CD4-positive, alpha-beta T cell treated with Interleukin-6 for 4 hours (primary cell): ENCODE measurements around the gene NFU1.
"Not testable (repeated sequence)": the region's sequence is repeated elsewhere in the genome, so short reads cannot be mapped to it uniquely, and the experiment has no call there.

ENCODE experiments used
- DNase-seq: peaks from one replicate; pipeline ENCODE4 v3.0.0-alpha.2; 2020; ENCODE audit warnings: mixed read lengths

The NFU1 gene

DNA sequence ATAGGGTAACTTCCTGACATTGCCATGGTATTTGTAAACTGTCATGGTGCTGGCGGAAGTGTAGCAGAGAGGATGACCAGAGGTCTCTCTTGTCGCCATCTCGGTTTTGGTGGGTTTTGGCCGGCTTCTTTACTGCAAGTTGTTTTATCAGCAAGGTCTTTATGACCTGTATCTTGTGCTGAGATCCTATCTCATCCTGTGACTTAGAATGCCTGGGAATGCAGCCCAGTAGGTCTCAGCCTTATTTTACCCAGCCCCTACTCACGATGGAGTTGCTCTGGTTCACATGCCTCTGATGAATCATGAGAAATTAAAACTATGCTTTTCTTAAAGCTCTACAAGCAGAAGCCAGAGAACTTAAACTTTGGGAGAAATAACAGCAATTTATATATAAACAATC, 12.7 kb upstream of the NFU1 start:
- DNase-seq = no peak

DNA sequence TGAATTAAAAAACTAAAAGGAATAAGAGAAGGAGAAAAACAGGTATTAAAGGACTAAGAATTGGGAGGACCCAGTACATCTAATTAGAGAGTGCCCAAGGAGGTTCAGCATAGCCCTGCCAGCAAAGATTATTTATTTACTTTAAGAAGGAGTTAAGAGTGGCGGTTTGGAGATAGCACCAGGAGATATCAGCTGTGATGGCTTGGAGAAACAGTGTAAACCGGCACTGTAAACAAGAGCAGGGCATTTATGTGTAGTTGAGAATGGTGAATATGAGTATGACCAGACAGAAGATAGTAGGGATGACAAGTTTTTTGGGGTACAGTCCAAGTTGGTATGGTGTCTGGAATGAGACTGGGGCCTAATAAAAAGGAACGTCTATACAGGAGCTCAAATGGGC, 6.4 kb upstream of the NFU1 start:
- not testable (repeated sequence) for DNase-seq

GRCh38 chr2:69439499-69439898, 2.3 kb upstream of the NFU1 start:
- not testable (repeated sequence) for DNase-seq

- DNase-seq = no peak
These were observed 1.3 kb upstream of the NFU1 start for GRCh38 chr2:69438580-69438979.

GRCh38 chr2:69437751-69438154, 518 bp upstream of the NFU1 start:
- no peak for DNase-seq

- DNase-seq = no peak
These were observed 668 bp downstream of the NFU1 start for GRCh38 chr2:69436596-69436937.

- DNase-seq = no peak
These were observed 2.5 kb downstream of the NFU1 start for GRCh38 chr2:69434753-69435152.

DNA sequence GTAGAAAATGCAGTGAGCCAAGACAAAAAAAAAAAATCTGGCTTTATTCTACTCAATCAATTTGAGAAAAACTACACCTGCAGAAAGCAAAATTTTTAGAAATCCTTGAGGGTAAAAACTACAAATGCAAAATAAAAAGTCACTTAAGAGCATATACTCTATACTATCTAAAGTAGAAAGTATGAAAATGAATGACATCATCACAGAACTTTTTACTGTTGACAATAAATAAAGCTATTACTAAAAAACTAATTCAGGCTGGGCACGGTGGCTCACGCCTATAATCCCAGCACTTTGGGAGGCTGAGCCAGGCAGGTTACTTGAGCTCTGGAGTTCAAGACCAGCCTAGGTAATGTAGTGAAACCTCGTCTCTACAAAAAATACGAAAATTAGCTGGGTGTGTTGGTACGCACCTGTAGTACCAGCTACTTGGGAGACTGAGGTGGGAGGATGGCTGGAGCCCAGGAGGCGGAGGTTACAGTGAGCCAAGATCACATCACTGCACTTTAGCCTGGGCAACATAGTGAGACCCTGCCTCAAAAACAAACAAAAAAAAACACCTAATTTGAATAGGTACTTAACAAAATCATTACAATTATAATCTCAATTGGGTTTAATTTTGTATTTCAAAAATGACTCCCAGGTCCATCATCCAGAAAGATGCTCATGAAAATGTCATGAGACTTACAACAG, 7.6 kb downstream of the NFU1 start:
- no peak for DNase-seq

- DNase-seq = no peak
These were observed 8.3 kb downstream of the NFU1 start for GRCh38 chr2:69428981-69429380.

DNA sequence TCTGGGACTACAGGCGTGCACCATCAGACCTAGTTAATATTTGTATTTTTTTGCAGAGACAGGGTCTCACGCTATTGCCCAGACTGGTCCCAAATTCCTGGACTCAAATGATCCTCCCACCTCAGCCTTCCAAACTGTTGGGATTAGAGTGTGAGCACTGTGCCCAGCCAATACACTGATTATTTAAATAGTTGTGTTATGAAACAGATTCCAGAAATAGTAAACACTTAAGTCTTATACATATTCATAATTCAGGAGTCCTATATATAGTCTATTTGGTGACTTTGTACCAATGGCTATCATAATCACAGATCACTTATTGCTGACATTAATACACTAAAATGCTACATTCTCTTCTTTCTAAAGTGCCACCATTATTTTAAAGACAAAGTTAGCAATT, 12.8 kb downstream of the NFU1 start:
- DNase-seq = no peak

- DNase-seq = no peak
These were observed 15.0 kb downstream of the NFU1 start for GRCh38 chr2:69422198-69422597.

- not testable (repeated sequence) for DNase-seq
These were observed 18.1 kb downstream of the NFU1 start for GRCh38 chr2:69419111-69419510.

GRCh38 chr2:69416147-69416546, 21.1 kb downstream of the NFU1 start:
- no peak for DNase-seq

GRCh38 chr2:69411120-69411519, 26.1 kb downstream of the NFU1 start:
- DNase-seq = no peak

GRCh38 chr2:69405306-69405705, 31.9 kb downstream of the NFU1 start:
- DNase-seq = no peak

GRCh38 chr2:69400121-69400520, 37.1 kb downstream of the NFU1 start:
- DNase-seq = no peak

DNA sequence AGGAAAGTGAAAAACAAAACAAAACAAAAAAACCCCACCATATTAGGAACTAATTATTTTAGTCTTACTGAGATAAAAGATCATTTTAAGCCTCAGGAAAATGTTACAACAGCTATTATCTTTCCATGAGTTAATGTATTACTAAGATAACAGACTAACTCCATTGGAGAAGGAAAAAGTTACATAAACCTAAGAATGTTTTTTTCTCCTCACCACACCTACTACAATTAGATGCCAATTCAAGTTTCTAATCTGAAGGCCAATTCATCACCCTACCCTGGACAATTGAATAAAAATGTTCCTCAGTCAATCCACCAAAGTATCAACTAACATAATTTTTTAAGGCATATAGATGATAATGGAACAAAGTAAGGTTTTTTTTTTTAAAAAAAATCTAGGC, 40.0 kb downstream of the NFU1 start:
- no peak for DNase-seq

GRCh38 chr2:69395866-69396265, 41.4 kb downstream of the NFU1 start:
- DNase-seq = no peak

DNA sequence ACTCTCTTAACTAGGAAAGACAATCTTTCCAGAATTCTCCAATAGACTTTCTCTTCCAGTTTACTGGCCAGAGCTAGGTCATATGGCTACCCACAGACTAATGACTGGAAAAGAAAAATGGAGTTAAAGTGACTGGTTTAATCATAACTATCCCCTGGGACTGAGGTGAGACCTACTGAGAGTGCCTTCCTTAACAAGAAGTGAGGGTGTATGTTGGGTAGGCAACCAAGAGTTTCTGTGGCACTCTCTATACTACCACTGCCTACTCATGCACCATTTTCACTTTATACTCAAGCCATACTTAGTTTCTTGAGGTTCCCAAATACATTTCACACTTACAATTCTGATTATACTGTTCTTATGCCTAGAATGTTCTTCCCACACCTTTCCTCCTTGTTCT, 43.3 kb downstream of the NFU1 start:
- no peak for DNase-seq

GRCh38 chr2:69390471-69390870, 46.8 kb downstream of the NFU1 start:
- no peak for DNase-seq

DNA sequence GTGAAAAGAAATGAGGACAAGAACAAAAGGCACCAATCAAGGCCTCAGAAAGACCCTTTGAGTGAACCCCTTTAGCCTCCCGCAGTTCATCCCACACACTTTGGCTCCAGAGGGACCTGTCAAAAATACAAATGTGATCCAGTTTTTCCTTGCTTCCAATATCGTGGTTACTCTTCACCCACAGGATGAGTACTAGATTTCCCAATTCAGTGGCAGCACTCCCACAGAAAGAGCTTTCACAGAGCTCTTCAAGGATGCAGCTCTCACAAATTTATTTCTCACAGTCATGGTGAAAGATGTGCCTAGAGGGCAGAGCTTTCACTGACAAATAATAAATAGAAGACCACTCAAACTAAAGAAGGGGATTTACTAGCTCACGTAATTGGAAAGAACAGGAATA, 47.2 kb downstream of the NFU1 start:
- DNase-seq = no peak

DNA sequence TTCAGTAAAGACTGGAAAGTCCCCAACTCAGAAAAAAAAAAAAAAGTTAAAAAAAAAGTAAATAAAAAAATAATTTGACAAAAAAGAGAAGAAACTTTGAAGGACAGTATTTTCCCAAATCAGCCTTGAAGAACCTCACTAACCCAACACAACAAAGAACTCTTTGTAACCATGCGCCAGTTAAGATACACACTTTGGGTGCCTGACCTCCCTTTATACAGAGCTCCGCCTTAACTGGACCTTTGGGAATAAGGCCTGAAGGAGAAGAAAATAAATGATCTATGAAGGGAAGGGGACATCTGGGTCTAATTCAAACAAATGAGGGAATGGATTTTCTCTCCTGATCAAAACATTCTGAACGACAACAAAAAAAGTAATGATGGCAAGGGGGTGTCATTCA, 48.0 kb downstream of the NFU1 start:
- DNase-seq = no peak

- no peak for DNase-seq
These were observed 49.3 kb downstream of the NFU1 start for GRCh38 chr2:69387770-69388481.

DNA sequence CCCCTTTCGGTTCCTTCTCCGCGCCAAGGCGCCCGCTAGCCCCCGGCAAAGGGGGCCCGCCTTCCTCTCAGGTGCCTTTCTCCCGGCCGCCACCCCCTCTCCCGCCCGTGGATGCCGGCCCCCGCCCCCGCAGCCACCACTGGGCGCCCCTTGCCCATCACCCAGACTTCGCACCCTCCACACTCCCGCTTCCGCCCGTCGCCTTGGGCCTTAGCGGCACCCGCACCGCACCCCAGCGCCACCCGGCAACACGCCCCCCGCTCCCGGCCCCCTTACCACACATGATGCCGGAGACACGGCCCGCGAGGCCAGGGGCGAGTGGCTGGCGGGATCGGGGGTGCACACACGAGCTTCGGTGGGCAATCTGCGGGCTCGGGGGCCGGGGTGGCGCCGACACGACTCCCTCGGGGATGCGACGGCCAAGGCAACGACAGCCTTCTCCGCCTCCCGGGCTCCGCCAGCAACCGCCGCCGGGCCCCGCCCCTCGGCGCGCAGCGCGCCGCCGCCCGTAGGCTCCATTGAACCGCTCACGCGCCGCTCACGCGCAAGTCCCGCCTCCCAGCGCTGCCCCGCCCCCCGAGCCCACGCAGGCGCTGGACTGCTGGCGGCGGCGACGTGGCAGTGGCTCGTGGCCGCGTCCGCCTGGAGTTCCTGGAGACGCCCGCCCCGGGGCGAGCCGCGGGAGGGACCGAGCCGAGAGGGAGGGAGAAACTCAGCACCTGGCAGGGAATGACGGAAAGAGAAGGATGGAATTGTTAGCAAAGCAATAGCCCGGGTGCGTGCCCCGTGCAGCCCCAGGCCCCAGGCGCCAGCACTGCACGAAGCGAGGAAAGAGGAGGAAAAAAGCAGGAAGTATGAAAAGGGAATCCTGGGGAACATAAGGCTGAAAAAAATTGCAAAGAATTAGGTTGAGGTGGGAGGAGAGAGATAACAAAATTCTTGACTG, 50.2 kb downstream of the NFU1 start, which contains the start of gene GFPT1:
Gene GFPT1, minus strand, starts transcription at position 439 of the 946 bp plus-strand sequence. Its CDS starts 156 bp downstream, at position 283.
- DNase-seq = peak; percentile 97
